Measurements from ENCODE around the gene DDIT4L. TPM values are rescaled to one million over a fixed set of nuclear protein-coding genes. Genes with fewer than 3 reads are reported as not detected.
"Not testable (repeated sequence)": the region's sequence is repeated elsewhere in the genome, so short reads cannot be mapped to it uniquely, and the experiment has no call there.

Gene DDIT4L
- 18.3 TPM for polyA plus RNA-seq (ENCODE audit: insufficient read length)

GRCh38 chr4:100189820-100190642, at the start of gene DDIT4L:
TSS of gene DDIT4L (minus strand) at chr4:100190468. CDS start at chr4:100189983, 485 bp downstream.
- peak; percentile 43 for DNase-seq

GRCh38 chr4:100240008-100240407, 49.7 kb upstream of the DDIT4L start:
- DNase-seq: no peak

GRCh38 chr4:100224721-100225120, 34.5 kb upstream of the DDIT4L start:
- no peak for DNase-seq

- DNase-seq: no peak
Observed at GRCh38 chr4:100224160-100224559, 33.9 kb upstream of the DDIT4L start.

- no peak for DNase-seq
Observed at GRCh38 chr4:100208964-100209363, 18.7 kb upstream of the DDIT4L start.

- no peak for DNase-seq
Observed at GRCh38 chr4:100208459-100208858, 18.2 kb upstream of the DDIT4L start.

GRCh38 chr4:100206850-100207249, 16.6 kb upstream of the DDIT4L start:
- DNase-seq: no peak

- no peak for DNase-seq
Observed at GRCh38 chr4:100198061-100198460, 7.8 kb upstream of the DDIT4L start.

- not testable (repeated sequence) for DNase-seq
Observed at GRCh38 chr4:100196388-100197071, 6.3 kb upstream of the DDIT4L start.

- DNase-seq: peak; percentile 37
Observed at GRCh38 chr4:100190643-100191600, 654 bp upstream of the DDIT4L start.

- no peak for DNase-seq
Observed at GRCh38 chr4:100188829-100189228, 1.4 kb downstream of the DDIT4L start.

- no peak for DNase-seq
Observed at GRCh38 chr4:100187781-100188180, 2.5 kb downstream of the DDIT4L start.

GRCh38 chr4:100184787-100185186, 5.5 kb downstream of the DDIT4L start:
- no peak for DNase-seq

GRCh38 chr4:100177855-100178254, 12.4 kb downstream of the DDIT4L start:
- no peak for DNase-seq

- no peak for DNase-seq
Observed at GRCh38 chr4:100177126-100177525, 13.1 kb downstream of the DDIT4L start.

GRCh38 chr4:100175858-100176257, 14.4 kb downstream of the DDIT4L start:
- no peak for DNase-seq

GRCh38 chr4:100174985-100175383, 15.3 kb downstream of the DDIT4L start:
- DNase-seq: no peak

- no peak for DNase-seq
Observed at GRCh38 chr4:100170986-100171385, 19.3 kb downstream of the DDIT4L start.

- no peak for DNase-seq
Observed at GRCh38 chr4:100169491-100170485, 20.5 kb downstream of the DDIT4L start.

GRCh38 chr4:100168521-100168920, 21.7 kb downstream of the DDIT4L start:
- no peak for DNase-seq

- no peak for DNase-seq
Observed at GRCh38 chr4:100166297-100167039, 23.8 kb downstream of the DDIT4L start.

Measured in hindlimb muscle (tissue), 1 donor.